Ovary (tissue), 1 donor: Measurements from ENCODE around the gene MMAB.

Source experiments
- EP300 ChIP-seq: sonication (generic); formaldehyde crosslinking; IDR thresholded peaks from one replicate; pipeline ENCODE4 v1.6.1; 2017; ENCODE audit warnings: antibody characterized with exemption
- POLR2A ChIP-seq: fragments of 450-650 bp; IDR thresholded peaks from one replicate; pipeline ENCODE4 v1.6.1; 2017; ENCODE audit warnings: antibody characterized with exemption, mild to moderate bottlenecking, moderate library complexity

DNA sequence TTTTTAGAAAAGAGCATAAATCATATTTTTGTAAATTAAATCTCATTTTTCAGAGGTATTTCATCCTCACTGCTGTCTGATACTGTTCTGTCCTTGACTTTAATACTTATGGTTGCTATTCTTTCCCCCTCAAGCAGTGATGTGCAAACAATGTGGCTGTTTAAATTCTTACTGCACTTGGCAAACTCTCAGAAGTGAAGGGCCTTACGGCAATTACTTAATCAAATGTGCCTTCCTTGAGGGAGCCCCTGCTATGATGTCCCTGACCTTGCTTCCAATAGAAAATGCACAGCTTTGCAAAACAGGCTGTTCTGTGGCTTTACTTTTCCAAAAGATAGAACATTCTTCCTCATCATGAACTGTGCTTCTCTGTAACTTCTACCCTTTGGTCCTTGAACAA, 60.7 kb downstream of the MMAB start:
- TF ChIP-seq POLR2A = no peak
- no peak for TF ChIP-seq EP300
